VCaP (cell line): Measurements from ENCODE around the gene KLF4.
"Not testable (repeated sequence)": the region's sequence is repeated elsewhere in the genome, so short reads cannot be mapped to it uniquely, and the experiment has no call there.

ENCODE experiments used
- H3K27ac ChIP-seq: fragments of 450-650 bp; 2 replicates; pipeline ENCODE4 v1.5.1; 2017
- CTCF ChIP-seq: fragments of 450-650 bp; conservative IDR thresholded peaks from 2 replicates; pipeline ENCODE4 v1.5.1; 2017; ENCODE audit warnings: mild to moderate bottlenecking, moderate library complexity

The KLF4 gene

GRCh38 chr9:107518037-107518807 lies 28.7 kb upstream of the KLF4 start:
- TF ChIP-seq CTCF = no peak
- peak overlapping the region; percentile 74 for H3K27ac ChIP-seq

DNA sequence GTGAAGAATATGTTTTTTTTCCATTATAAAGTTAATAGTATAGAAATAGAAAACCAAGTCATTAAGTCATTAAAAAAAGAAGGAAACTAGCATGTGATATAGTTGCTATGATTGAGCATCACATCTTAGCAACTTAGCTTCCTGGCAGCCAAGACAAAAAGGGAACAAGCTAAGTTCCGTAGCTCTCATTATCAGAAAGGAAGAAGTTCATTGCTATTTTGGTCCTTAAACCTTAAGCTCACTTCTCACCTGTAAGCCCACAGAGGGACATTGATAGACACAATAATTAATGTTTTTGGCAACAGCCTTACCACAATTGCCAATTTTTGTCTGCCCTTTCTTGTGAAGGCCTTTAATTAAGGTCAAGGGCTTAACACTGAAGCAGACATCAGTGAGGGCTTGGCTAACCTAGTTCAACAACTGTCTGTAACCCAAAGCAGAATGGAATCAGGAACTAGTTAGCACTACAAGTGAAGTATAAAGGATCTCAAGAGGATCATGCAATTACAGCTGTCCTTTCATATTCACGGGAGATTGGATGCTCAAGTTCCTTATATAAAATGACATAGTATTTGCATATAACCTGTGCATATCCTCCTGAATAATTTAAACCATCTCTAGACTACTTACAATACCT lies 24.0 kb upstream of the KLF4 start:
- no peak for TF ChIP-seq CTCF
- no peak overlapping the region for H3K27ac ChIP-seq

DNA sequence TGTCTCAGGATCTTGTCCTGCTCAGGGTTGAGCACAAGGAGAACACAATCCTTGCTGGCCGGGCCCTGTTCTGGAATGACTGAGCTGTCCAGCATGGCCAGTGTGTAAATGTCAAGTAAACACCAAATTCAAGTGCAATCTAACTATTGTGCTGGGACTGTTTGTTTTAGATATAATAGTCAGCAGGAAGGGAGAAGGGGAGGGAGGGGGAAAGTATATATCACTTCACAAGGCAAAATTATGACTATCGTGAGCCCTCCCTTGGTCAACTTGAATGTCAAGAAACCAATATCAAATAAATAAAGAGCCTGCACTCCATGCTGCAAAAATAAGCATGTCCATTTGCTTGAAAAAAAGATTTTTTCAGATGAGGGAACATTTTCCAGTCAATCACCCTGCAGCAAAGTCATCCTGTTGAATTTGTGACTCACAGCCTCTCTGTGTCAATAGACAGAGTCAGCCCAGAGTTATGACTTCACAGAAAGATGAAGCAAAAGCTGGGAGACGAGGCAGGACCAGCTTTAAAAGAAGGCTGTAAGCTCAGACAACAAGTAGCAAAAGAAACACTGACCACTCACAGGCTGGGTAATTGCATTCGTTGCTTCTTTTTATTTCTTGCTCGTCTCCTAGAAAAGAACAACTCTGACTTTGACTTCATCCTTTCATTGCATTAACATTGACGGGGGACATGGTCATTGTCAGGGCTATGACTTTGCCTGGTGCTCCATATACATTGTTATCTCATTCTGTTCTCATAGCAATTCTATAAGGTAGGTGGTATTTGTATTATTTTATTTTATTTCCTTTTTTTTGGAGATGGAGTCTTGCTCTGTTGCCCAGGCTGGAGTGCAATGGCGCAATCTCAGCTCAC lies 15.3 kb upstream of the KLF4 start:
- no peak for TF ChIP-seq CTCF
- peak overlapping the region; percentile 90 for H3K27ac ChIP-seq

DNA sequence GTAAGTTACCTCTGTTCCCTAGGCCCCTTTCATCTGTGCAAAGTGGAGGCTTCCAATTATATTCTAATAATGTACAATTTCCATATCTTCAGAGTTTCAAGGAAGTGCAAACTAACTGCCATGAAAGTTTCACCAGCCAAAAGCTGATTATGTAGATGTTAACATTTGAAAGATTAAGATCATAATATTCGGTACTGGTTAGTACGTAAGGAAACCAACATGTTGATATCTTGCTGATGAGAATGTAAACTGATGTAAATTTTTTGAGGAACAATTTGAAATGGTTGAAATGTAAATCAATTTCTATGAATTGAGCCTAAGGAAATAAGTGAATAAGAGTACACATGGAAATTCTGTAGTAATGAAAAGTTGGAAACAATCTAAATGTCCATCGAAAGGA lies 12.9 kb upstream of the KLF4 start:
- no peak for TF ChIP-seq CTCF
- H3K27ac ChIP-seq = no peak overlapping the region

- H3K27ac ChIP-seq = not testable (repeated sequence)
Observed at GRCh38 chr9:107500421-107501200, 11.0 kb upstream of the KLF4 start.

GRCh38 chr9:107496976-107497375 lies 7.4 kb upstream of the KLF4 start:
- H3K27ac ChIP-seq = no peak overlapping the region
- no peak for TF ChIP-seq CTCF

DNA sequence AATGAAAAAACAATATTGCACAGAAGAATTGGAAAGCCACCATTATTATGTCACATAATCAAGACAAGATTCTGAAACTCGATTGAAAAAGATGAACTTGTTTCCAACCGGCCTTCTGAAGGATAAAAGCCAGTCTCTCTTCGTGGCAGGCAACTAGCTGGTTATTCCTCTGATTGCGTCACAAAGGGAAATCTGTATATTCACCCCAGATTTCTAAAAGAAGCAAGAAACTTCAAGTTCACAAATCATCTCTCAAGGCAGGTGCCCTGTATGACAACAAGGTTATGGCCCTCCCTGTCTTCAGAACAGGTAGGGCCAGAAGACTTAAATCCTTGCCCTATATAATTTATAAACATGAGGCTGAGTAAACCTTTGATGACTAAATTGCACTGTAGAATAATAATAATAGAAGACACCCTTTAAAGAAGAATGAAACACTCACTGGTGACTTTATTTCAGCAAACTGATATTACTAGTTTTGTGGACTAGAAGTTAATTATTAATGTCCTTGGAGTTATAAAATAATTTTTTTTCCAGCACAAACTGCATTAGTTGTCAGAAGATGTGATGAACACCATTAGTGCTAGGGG lies 2.9 kb upstream of the KLF4 start:
- no peak for TF ChIP-seq CTCF
- H3K27ac ChIP-seq = peak overlapping the region; percentile 57
